CD4-positive, alpha-beta T cell (primary cell): ENCODE results near the gene CAMTA1. TPM values are rescaled to one million over a fixed set of nuclear protein-coding genes. Genes with fewer than 3 reads are reported as not detected.

Experiments used
- ATAC-seq: fragments of 200-7000 bp; cut with Tn5 transposase; one replicate; pipeline ENCODE4 v1.10.0; 2022; ENCODE audit warnings: mild to moderate bottlenecking; ENCODE audit not compliant: poor library complexity
- CTCF ChIA-PET: fragments of 350-600 bp; sonication (Branson Sonifier 250); formaldehyde crosslinking; loops from one replicate; lab custom pipeline; 2021; ENCODE audit warnings: antibody characterized with exemption, inconsistent platforms; lab: Charles Lee
- POLR2A ChIA-PET: fragments of 350-600 bp; sonication (Branson Sonifier 250); formaldehyde crosslinking; loops from one replicate; lab custom pipeline; 2021; ENCODE audit warnings: antibody characterized with exemption, inconsistent platforms; lab: Charles Lee
- DNase-seq, 14 experiments: peaks; one replicate each; pipeline ENCODE4 v3.0.0-alpha.2; 2013 to 2020; ENCODE audit warnings: mixed read lengths in 2 of 14
- H3K27ac ChIP-seq, 2 donors: one replicate each; pipeline versions ENCODE4 v1.5.1 to v1.7.0; 2013; ENCODE audit warnings: low read length in 2 of 2, low read depth in 1 of 2, mild to moderate bottlenecking in 1 of 2
- H3K27me3 ChIP-seq, 2 experiments: 1 replicate in 1 of 2; 2 replicates in 1 of 2; pipeline versions ENCODE4 v1.6.1 to v1.7.0; 2013; ENCODE audit warnings: low read length in 2 of 2, control low read depth in 1 of 2, mild to moderate bottlenecking in 1 of 2, moderate library complexity in 1 of 2; ENCODE audit not compliant: insufficient read depth in 2 of 2, control insufficient read depth in 1 of 2
- H3K36me3 ChIP-seq: one replicate; pipeline ENCODE4 v1.6.1; 2013; ENCODE audit warnings: low read length, control low read depth; ENCODE audit not compliant: insufficient read depth
- H3K4me1 ChIP-seq: one replicate; pipeline ENCODE4 v1.6.1; 2013; ENCODE audit warnings: low read length, control low read depth; ENCODE audit not compliant: insufficient read depth
- H3K4me3 ChIP-seq: one replicate; pipeline ENCODE4 v1.5.1; 2013; ENCODE audit warnings: mild to moderate bottlenecking, low read length, moderate library complexity
- H3K9me3 ChIP-seq, 2 experiments: 1 replicate in 1 of 2; 2 replicates in 1 of 2; pipeline versions ENCODE4 v1.6.1 to v1.7.0; 2013; ENCODE audit warnings: low read length in 2 of 2, mild to moderate bottlenecking in 2 of 2, control low read depth in 1 of 2, moderate library complexity in 1 of 2; ENCODE audit not compliant: control insufficient read depth in 1 of 2, insufficient read depth in 1 of 2
- H3K27ac Mint-ChIP-seq: one replicate; pipeline ENCODE4 v1.8.0; 2020; ENCODE audit warnings: mixed read lengths
- H3K27me3 Mint-ChIP-seq: one replicate; pipeline ENCODE4 v1.8.0; 2021; ENCODE audit warnings: mixed read lengths
- H3K36me3 Mint-ChIP-seq: one replicate; pipeline ENCODE4 v1.8.0; 2021; ENCODE audit warnings: low read depth, mixed read lengths
- H3K4me1 Mint-ChIP-seq: one replicate; pipeline ENCODE4 v1.8.0; 2021; ENCODE audit warnings: low read depth, mixed read lengths
- H3K4me3 Mint-ChIP-seq: one replicate; pipeline ENCODE4 v1.8.0; 2020; ENCODE audit warnings: mild to moderate bottlenecking, mixed read lengths
- H3K9me3 Mint-ChIP-seq: one replicate; pipeline ENCODE4 v1.8.0; 2020; ENCODE audit warnings: mixed read lengths
- CTCF ChIP-seq: fragments of 200-600 bp; IDR thresholded peaks from one replicate; pipeline ENCODE4 v1.8.0; 2022; ENCODE audit warnings: antibody characterized with exemption, mild to moderate bottlenecking
- intact Hi-C, 2 experiments: fragments of 100-400 bp; cut with DNase I in 1 of 2; cut with micrococcal nuclease in 1 of 2; formaldehyde crosslinking; loops; one replicate each; pipeline versions ENCODE4 v1.15.1 to v1.9.0; 2023 to 2025; cut with DNase I, micrococcal nuclease
- total RNA-seq, 174 experiments: library from RNA in 2 of 174; stranded (reverse) in 2 of 174; gene quantifications; one replicate each; pipeline ENCODE4 v1.2.3 and lab custom pipeline; 2021 to 2026

Gene CAMTA1
- total RNA-seq, 2 experiments from 2014 or later = 38.6 to 39.3 TPM

DNA sequence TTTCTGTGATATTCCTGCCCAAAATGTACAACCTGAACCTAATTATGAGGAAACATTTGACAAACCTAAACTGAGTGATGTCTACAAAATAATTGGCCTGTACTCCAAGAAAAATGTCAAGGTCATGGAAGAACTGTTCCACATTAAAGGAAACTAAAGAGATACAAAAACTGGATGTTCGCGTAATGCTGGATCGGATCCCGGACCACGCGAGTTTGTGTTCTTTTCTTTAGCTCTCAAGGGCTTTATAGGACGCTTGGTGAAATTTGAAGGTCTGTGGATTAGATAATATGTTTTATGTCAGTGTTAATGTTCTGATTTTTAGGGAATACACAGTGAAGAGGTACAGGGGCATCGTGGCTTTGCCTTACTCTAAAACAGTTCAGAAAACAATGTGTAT lies 400.5 kb downstream of the CAMTA1 start:
- Histone ChIP-seq H3K4me3 (no peak overlapping the region), H3K4me1 (no peaks in the 10 kb centered on the region), H3K27ac (no peak overlapping the region), H3K27me3 (no peaks in the 10 kb centered on the region), H3K9me3 (peaks cover under 1 to 9% of the 10 kb centered on the region in 2 experiments), H3K36me3 (no peaks in the 10 kb centered on the region)
- CTCF ChIA-PET = no interaction called here
- no peaks in the 10 kb centered on the region for H3K4me1 Mint-ChIP-seq
- DNase-seq (no peak), ATAC-seq (no peak)
- H3K27ac Mint-ChIP-seq = no peak overlapping the region
- H3K36me3 Mint-ChIP-seq = no peaks in the 10 kb centered on the region
- H3K9me3 Mint-ChIP-seq = peaks cover 3% of the 10 kb centered on the region
- peaks cover 12% of the 10 kb centered on the region for H3K27me3 Mint-ChIP-seq
- TF ChIP-seq CTCF = no peak
- intact Hi-C loops = no loop called here
- no peak overlapping the region for H3K4me3 Mint-ChIP-seq
- POLR2A ChIA-PET = no interaction called here

- H3K36me3 ChIP-seq = no peaks in the 10 kb centered on the region
- TF ChIP-seq CTCF = no peak
- Mint-ChIP-seq H3K36me3 (no peaks in the 10 kb centered on the region), H3K9me3 (peaks cover 3% of the 10 kb centered on the region), H3K4me1 (no peaks in the 10 kb centered on the region), H3K27ac (no peak overlapping the region), H3K27me3 (peaks cover 12% of the 10 kb centered on the region), H3K4me3 (no peak overlapping the region)
- ATAC-seq (no peak), DNase-seq (no peak)
- H3K4me1 ChIP-seq = no peaks in the 10 kb centered on the region
- peaks cover 0 to under 1% of the 10 kb centered on the region in 2 experiments for H3K9me3 ChIP-seq
- CTCF ChIA-PET = no interaction called here
- POLR2A ChIA-PET = no interaction called here
- no peak overlapping the region for H3K4me3 ChIP-seq
- H3K27ac ChIP-seq = no peak overlapping the region
- intact Hi-C loops = no loop called here
- H3K27me3 ChIP-seq = no peaks in the 10 kb centered on the region
Measured at GRCh38 chr1:7186382-7187111, 401.3 kb downstream of the CAMTA1 start.

- H3K9me3 ChIP-seq = no peaks in the 10 kb centered on the region
- Mint-ChIP-seq H3K4me3 (no peak overlapping the region), H3K9me3 (peaks cover 3% of the 10 kb centered on the region), H3K4me1 (no peaks in the 10 kb centered on the region), H3K27me3 (peaks cover 12% of the 10 kb centered on the region), H3K27ac (no peak overlapping the region), H3K36me3 (no peaks in the 10 kb centered on the region)
- no peaks in the 10 kb centered on the region for H3K27me3 ChIP-seq
- no peaks in the 10 kb centered on the region for H3K4me1 ChIP-seq
- no peak overlapping the region for H3K4me3 ChIP-seq
- TF ChIP-seq CTCF = no peak
- intact Hi-C loops = no loop called here
- DNase-seq (no peak), ATAC-seq (no peak)
- ChIA-PET POLR2A (no interaction called here), CTCF (no interaction called here)
- H3K27ac ChIP-seq = no peak overlapping the region
- H3K36me3 ChIP-seq = no peaks in the 10 kb centered on the region
Measured at GRCh38 chr1:7187112-7187493, 401.8 kb downstream of the CAMTA1 start.
